MCF 10A (cell line): Measurements from ENCODE around the gene SLC22A14. TPM values are rescaled to one million over a fixed set of nuclear protein-coding genes. Genes with fewer than 3 reads are reported as not detected.

ENCODE experiments used
- BruUV-seq: library from RNA; stranded (reverse); fragments of 400-500 nt; replicated peaks from 2 replicates; lab custom pipeline; 2021; lab: Mats Ljungman, UMichigan
- CTCF ChIA-PET: fragments of 300-600 bp; sonication (Branson Sonifier 250); formaldehyde crosslinking; extraction: SDS; loops from one replicate; lab custom pipeline; 2021; ENCODE audit warnings: antibody characterized with exemption, inconsistent platforms; lab: Yijun Ruan, JAX
- POLR2A ChIA-PET: fragments of 300-600, 350-650 bp; sonication (Branson Sonifier 250); formaldehyde crosslinking; extraction: SDS; loops from one replicate; lab custom pipeline; 2020; ENCODE audit warnings: antibody characterized with exemption, inconsistent platforms; lab: Yijun Ruan, JAX
- DNase-seq: peaks from one replicate; pipeline ENCODE4 v3.0.0-alpha.2; 2018; ENCODE audit not compliant: unreplicated experiment
- H3K27ac Mint-ChIP-seq: one replicate; pipeline ENCODE4 v1.8.0; 2022; ENCODE audit warnings: mild to moderate bottlenecking, low read depth, mixed read lengths; ENCODE audit not compliant: unreplicated experiment
- H3K27me3 Mint-ChIP-seq: one replicate; pipeline ENCODE4 v1.8.0; 2022; ENCODE audit warnings: mixed read lengths; ENCODE audit not compliant: insufficient read depth, unreplicated experiment
- H3K36me3 Mint-ChIP-seq: one replicate; pipeline ENCODE4 v1.8.0; 2022; ENCODE audit warnings: mild to moderate bottlenecking, moderate library complexity, mixed read lengths; ENCODE audit not compliant: insufficient read depth, unreplicated experiment
- H3K4me1 Mint-ChIP-seq: one replicate; pipeline ENCODE4 v1.8.0; 2022; ENCODE audit warnings: mixed read lengths; ENCODE audit not compliant: insufficient read depth, unreplicated experiment
- H3K4me3 Mint-ChIP-seq: one replicate; pipeline ENCODE4 v1.8.0; 2022; ENCODE audit warnings: mild to moderate bottlenecking, moderate library complexity, mixed read lengths; ENCODE audit not compliant: unreplicated experiment
- H3K9me3 Mint-ChIP-seq: one replicate; pipeline ENCODE4 v1.8.0; 2022; ENCODE audit warnings: mixed read lengths; ENCODE audit not compliant: unreplicated experiment
- CTCF ChIP-seq: fragments of 200-600 bp; IDR thresholded peaks from one replicate; pipeline ENCODE4 v1.8.0; 2022; ENCODE audit warnings: antibody characterized with exemption, mild to moderate bottlenecking; ENCODE audit not compliant: unreplicated experiment
- intact Hi-C: fragments of 100-400 bp; cut with micrococcal nuclease; formaldehyde crosslinking; loops from 2 replicates; pipeline ENCODE4 v1.14.1; 2022
- total RNA-seq: library from RNA; stranded (reverse); gene quantifications from 2 replicates; pipeline ENCODE4 v1.2.3, GENCODE V29; 2022

The SLC22A14 gene
- total RNA-seq, 1 experiment from 2014 or later: 0.44 TPM

DNA sequence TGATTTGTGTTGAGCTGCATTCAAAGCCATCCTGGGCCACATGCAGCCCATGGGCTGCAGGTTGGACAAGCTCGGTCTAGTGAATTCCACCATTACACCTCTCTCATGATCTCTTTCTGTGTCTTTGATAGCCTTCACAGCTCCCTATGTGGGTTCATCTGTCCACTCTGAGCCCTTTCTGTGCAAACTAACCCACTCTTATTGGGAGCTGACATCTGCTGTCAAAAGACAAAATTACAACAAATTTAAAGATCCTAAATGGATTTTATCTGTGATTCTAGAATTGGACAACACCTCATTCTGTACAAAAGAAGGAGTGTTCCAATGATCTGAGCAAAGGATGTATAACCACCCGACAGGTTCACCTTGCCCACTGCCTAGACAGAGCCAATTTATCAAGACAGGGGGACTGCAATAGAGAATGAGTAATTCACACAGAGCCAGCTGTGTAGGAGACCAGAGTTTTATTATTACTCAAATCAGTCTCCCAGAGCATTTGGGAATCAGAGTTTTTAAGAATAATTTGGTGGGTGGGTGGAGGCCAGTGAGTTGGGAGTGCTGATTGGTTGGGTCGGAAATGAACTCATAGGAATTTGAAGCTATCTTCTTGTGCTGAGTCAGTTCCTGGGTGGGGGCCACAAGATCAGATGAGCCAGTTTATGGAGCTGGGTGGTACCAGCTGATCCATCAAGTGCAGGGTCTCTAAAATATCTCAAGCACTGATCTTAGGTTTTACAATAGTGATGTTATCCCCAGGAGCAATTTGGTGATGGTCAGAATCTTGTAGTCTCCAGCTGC is 61.9 kb downstream of the SLC22A14 start:
- Mint-ChIP-seq H3K27me3 (no peaks in the 10 kb centered on the region), H3K4me1 (peaks cover 8% of the 10 kb centered on the region), H3K4me3 (no peak overlapping the region), H3K36me3 (no peaks in the 10 kb centered on the region), H3K9me3 (no peaks in the 10 kb centered on the region), H3K27ac (no peak overlapping the region)
- intact Hi-C loops: loop anchor here (10.0 kb wide), 2 partner anchors 339 to 369 kb away; no protein-coding TSS in a partner anchor
- no peak for DNase-seq
- no TSS peak for BruUV-seq
- ChIA-PET POLR2A (interaction anchor here (0.6 to 0.8 kb wide), 3 partner anchors 11 to 202 kb away, joined by 3 to 4 read pairs (median 3); no protein-coding TSS in a partner anchor), CTCF (interaction anchor here (0.5 to 4.6 kb wide), 11 partner anchors 11 to 489 kb away, joined by 3 to 117 read pairs (median 7); partner anchors contain the start of gene EXOG)
- TF ChIP-seq CTCF: peak; percentile 16

DNA sequence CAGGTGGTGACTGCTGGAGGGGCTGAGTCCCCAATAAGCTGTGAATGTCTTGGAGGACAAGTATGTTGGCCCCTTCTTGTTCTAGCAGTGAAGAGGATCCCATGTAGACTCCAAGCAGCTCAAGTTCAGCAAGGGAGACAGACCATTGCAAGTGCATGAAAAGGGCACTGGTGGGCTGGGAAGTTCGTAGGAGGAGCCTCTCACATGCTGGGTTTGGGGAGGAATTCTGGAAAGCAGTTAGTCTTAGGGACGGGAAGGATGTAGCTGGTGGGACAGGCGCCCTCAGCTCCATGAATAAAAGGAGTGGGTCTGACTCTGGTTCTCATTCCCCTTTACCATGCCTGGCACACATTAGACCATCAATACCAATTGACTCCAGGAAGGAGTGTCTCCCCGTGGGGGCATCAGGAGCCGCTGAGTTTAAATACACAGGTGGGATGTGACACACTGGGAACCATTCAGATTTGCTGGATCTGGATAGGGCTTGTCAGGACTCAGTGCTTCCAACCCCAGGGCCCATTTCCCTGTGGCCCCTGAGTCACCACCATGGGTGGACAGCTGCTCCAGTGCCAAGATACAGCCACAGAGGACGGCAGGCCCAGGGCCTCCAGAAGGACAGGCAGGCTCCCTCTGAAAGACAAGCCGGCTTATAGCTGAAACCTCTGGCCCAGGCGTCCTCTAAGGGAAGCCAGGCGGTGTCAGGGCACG is 63.9 kb downstream of the SLC22A14 start:
- ChIA-PET POLR2A (interaction anchor here (0.7 to 2.0 kb wide), 6 partner anchors 9 to 214 kb away, joined by 3 to 10 read pairs (median 4); partner anchors contain the start of gene EXOG), CTCF (interaction anchor here (0.6 to 4.6 kb wide), 54 partner anchors 8 to 1470 kb away, joined by 3 to 117 read pairs (median 4); partner anchors contain the start of genes ACVR2B, EXOG and OXSR1)
- Mint-ChIP-seq H3K9me3 (no peaks in the 10 kb centered on the region), H3K36me3 (no peaks in the 10 kb centered on the region), H3K27ac (no peak overlapping the region), H3K4me3 (peak overlapping the region; percentile 69), H3K27me3 (no peaks in the 10 kb centered on the region), H3K4me1 (peaks cover 8% of the 10 kb centered on the region)
- no peak for DNase-seq
- BruUV-seq: no TSS peak
- no peak for TF ChIP-seq CTCF
- intact Hi-C loops: loop anchor here (2.0 to 10.0 kb wide), 6 partner anchors 109 to 371 kb away; partner anchors contain the start of genes ACAA1 and MYD88

DNA sequence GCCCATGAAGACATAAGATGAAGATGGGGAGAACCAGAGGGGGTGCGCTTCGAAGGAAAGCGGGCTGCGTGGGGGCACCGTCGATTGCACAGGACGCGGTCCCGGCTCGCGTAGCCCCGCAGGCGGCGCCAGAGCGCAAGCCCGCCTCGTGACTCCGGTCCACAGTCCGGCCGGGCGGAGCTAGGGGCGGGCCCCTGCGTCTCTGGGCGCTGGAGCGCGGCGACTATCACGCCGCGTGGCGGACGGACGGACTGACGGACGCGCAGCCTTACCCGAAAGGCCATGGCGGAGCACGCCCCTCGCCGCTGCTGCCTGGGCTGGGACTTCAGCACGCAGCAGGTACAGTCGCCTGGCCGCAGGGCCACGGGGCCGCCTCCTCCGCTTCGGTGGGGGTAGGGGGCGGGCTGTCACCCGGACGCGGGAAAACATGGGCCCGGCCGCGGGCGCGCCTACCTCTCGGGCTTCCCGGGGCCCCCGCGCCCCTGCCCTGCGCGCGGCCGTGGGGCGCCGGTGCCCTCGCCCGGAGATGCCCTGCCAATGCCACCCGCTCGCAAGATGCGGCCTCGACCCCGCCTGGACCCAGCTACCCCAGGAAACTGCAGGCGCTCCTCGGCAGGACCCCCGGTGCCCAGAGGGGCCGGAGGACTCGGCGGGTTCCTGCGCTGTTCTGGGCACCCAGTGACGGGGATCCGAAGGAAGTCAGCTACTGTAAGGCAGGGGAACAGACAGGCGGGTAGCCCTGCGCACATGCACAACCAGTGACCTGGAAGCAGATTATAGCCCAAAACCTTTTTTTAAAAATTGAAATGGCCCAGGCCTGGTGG is 64.7 kb downstream of the SLC22A14 start, which contains the start of gene XYLB:
Gene XYLB, plus strand, starts transcription at position 199 of the 824 bp plus-strand sequence. Its CDS starts 84 bp downstream, at position 283.
- POLR2A ChIA-PET: interaction anchor here (0.6 to 2.0 kb wide), 8 partner anchors 8 to 214 kb away, joined by 3 to 10 read pairs (median 4); partner anchors contain the start of gene EXOG
- H3K36me3 Mint-ChIP-seq: no peaks in the 10 kb centered on the region
- peak; percentile 77 for TF ChIP-seq CTCF

More for the DNA sequence above, 64.7 kb downstream of the SLC22A14 start, which contains the start of gene XYLB:
- Mint-ChIP-seq H3K9me3 (no peaks in the 10 kb centered on the region), H3K27ac (no peak within 1 kb of the TSS), H3K4me1 (peaks cover 8% of the 10 kb centered on the region), H3K4me3 (peak within 1 kb of the TSS; percentile 69), H3K27me3 (no peaks in the 10 kb centered on the region)
- DNase-seq: peak; percentile 83
- no TSS peak for BruUV-seq
- intact Hi-C loops: loop anchor here (2.0 to 10.0 kb wide), 6 partner anchors 108 to 372 kb away; partner anchors contain the start of genes ACAA1 and MYD88
- CTCF ChIA-PET: interaction anchor here (0.5 to 4.6 kb wide), 55 partner anchors 8 to 899 kb away, joined by 3 to 117 read pairs (median 4); partner anchors contain the start of genes ACVR2B, EXOG and OXSR1
